ENCODE results near the gene TSC22D4. TPM values are rescaled to one million over a fixed set of nuclear protein-coding genes. Genes with fewer than 3 reads are reported as not detected.
"Not testable (repeated sequence)": the region's sequence is repeated elsewhere in the genome, so short reads cannot be mapped to it uniquely, and the experiment has no call there.

The TSC22D4 gene
- total RNA-seq, result 100 to 1,000 TPM; 133 to 136 TPM

DNA sequence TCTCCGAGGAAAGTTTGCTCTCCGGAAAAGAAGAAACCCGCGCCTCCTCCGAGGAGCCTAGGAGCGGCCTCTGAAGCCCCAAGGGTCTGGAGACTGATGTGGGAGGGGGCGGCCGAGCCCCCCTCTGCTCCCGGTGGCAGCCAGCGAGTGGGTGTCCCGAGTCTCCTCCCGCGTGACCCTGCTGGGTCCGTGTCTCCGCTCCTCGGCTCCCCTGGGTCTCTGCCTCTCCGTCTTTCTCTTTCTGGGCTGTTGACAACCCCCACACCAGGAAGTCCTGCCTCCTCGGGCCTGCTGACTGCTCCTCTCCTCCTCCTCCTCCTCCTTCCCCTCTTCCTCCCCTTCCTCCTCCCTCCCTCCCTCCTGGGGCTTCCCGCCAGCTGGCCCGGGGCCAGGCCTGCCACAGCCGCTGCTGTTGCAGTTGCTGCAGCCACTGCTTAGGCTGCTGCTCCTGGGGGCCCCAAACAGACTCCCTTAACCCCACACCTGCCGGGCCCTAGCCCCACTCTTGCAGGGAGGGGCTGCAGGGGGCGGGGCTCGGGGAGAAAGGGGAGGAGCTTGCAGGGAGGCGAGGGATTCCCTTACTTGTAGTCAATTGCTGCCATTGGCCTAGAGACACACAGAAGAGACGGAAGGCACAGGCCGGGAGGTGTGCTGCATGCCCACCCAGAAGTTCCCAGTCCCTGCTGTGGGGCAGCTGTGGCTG lies at the start of gene TSC22D4:
TSS of gene TSC22D4 (minus strand) at position 257 of the 703 bp plus-strand sequence. CDS start 1,176 bp downstream, outside the sequence.
- H3K27me3 Mint-ChIP-seq, result no peaks in the 10 kb centered on the region
- H3K27ac Mint-ChIP-seq, result peak within 1 kb of the TSS; percentile 93
- peak within 1 kb of the TSS; percentile 99 for H3K4me3 Mint-ChIP-seq
- DNase-seq, result peak; percentile 91
- ChIA-PET CTCF (interaction anchor here (0.7 to 2.4 kb wide), 7 partner anchors 9 to 227 kb away, joined by 3 to 11 read pairs (median 5); partner anchors contain the start of genes ACTL6B, FBXO24, LRCH4 and POP7), POLR2A (interaction anchor here (0.7 to 2.9 kb wide), 19 partner anchors 7 to 378 kb away, joined by 3 to 11 read pairs (median 4); partner anchors contain the start of genes AGFG2, AP4M1, FBXO24 and LRCH4)
- no peaks in the 10 kb centered on the region for H3K9me3 Mint-ChIP-seq
- H3K4me1 Mint-ChIP-seq, result peaks cover 40% of the 10 kb centered on the region
- peaks cover 36% of the 10 kb centered on the region for H3K36me3 Mint-ChIP-seq (ENCODE audit: low read depth)

DNA sequence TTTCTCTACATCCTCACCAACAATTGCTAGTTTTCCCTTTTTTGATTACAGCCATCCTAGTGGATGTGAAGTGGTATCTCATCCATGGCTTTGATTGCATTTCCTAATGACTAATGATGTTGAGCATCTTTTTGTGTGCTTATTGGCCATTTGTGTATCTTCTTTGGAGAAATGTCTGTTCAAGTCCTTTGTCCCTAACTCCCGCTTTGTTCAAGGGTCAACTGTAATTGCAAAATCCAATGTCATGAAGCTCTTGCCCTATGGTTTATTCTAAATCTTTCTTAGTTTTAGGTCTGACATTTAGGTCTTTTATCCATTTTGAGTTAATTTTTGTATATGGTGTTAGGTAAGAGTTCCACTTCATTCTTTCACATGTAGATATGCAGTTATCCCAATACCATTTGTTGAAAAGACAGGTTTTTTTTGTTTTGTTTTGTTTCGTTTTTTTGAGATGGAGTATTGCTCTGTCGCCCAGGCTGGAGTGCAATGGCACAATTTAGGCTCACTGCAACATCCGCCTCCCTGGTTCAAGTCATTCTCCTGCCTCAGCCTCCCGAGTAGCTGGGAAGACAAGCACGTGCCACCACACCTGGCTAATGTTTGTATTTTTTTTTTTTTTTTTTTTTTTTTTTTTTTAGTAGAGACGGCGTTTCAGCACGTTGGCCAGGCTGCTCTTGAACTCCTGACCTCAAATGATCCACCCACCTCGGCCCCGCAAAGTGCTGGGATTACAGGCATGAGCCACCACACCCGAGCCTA lies 49.3 kb upstream of the TSC22D4 start:
- POLR2A ChIA-PET, result interaction anchor here (1.5 kb wide), 1 partner anchor 11 kb away, joined by 5 read pairs; the partner anchor contains the start of gene AGFG2
- H3K27ac Mint-ChIP-seq; H3K4me3 Mint-ChIP-seq; H3K27me3 Mint-ChIP-seq; DNase-seq; H3K4me1 Mint-ChIP-seq; H3K9me3 Mint-ChIP-seq; H3K36me3 Mint-ChIP-seq (ENCODE audit: low read depth): not testable (repeated sequence)
- CTCF ChIA-PET, result interaction anchor here (1.8 kb wide), 1 partner anchor 31 kb away, joined by 12 read pairs; no protein-coding TSS in a partner anchor

DNA sequence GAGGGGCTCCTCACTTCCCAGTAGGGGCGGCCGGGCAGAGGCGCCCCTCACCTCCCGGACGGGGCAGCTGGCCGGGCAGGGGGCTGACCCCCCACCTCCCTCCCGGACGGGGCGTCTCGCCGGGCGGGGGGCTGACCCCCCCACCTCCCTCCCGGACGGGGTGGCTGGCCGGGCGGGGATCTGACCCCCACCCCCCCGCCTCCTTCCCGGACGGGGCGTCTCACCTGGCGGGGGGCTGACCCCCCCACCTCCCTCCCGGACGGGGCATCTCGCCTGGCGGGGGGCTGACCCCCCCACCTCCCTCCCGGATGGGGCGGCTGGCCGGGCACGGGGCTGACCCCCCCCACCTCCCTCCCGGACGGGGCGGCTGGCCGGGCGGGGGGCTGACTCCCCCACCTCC lies 44.2 kb upstream of the TSC22D4 start:
- CTCF ChIA-PET; POLR2A ChIA-PET; DNase-seq; H3K9me3 Mint-ChIP-seq; H3K27me3 Mint-ChIP-seq; H3K4me1 Mint-ChIP-seq; H3K4me3 Mint-ChIP-seq; H3K27ac Mint-ChIP-seq; H3K36me3 Mint-ChIP-seq (ENCODE audit: low read depth): not testable (repeated sequence)

DNA sequence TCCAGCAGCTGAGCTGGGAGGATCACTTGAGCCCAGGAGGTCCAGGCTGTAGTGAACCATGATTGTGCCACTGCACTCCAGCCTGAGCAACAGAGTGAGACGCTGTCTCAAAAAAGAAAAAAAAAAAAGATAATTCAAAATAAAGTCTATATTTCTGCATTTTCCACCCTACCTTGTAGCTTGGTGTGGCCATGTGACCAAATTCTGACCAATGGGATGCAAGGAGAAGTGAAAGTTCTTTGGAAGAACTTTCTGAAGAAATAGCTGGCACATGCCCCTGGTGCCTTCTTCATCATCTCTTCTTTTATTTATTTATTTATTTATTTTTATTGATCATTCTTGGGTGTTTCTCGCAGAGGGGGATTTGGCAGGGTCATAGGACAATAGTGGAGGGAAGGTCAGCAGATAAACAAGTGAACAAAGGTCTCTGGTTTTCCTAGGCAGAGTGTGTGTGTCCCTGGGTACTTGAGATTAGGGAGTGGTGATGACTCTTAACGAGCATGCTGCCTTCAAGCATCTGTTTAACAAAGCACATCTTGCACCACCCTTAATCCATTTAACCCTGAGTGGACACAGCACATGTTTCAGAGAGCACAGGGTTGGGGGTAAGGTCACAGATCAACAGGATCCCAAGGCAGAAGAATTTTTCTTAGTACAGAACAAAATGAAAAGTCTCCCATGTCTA lies 43.0 kb upstream of the TSC22D4 start:
- H3K27me3 Mint-ChIP-seq; DNase-seq; H3K4me1 Mint-ChIP-seq; H3K4me3 Mint-ChIP-seq; H3K36me3 Mint-ChIP-seq (ENCODE audit: low read depth); H3K9me3 Mint-ChIP-seq; H3K27ac Mint-ChIP-seq: not testable (repeated sequence)
- CTCF ChIA-PET, result interaction anchor here (0.6 to 1.0 kb wide), 3 partner anchors 20 to 43 kb away, joined by 3 to 4 read pairs (median 3); no protein-coding TSS in a partner anchor
- POLR2A ChIA-PET, result interaction anchor here (1.5 kb wide), 1 partner anchor 38 kb away, joined by 3 read pairs; no protein-coding TSS in a partner anchor

DNA sequence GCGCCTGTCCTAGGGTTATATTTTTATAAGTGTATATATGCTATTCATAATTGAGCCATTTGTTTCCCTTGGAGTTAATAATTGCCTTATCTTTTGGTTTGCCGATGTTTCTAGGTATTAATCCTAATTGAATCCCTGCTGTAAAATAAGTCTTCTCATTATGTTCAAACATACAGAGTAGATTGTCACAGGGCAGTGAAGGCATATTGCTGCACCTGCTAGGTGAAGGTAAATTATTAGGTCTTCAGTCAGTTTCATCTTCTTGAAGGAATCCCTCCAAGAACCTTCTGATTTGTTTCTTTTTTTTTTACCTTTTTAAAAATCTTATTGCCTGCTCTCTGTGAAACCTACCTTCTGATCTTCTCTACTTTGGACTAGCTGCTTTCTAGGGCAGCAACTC lies 42.1 kb upstream of the TSC22D4 start:
- ChIA-PET CTCF (interaction anchor here (0.6 to 0.9 kb wide), 2 partner anchors 38 to 44 kb away, joined by 3 to 4 read pairs; no protein-coding TSS in a partner anchor), POLR2A (interaction anchor here (1.5 kb wide), 1 partner anchor 39 kb away, joined by 3 read pairs; no protein-coding TSS in a partner anchor)
- no peaks in the 10 kb centered on the region for H3K27me3 Mint-ChIP-seq
- no peak overlapping the region for H3K4me3 Mint-ChIP-seq
- no peak overlapping the region for H3K27ac Mint-ChIP-seq
- H3K4me1 Mint-ChIP-seq, result peaks cover 6% of the 10 kb centered on the region
- DNase-seq, result no peak
- no peaks in the 10 kb centered on the region for H3K36me3 Mint-ChIP-seq (ENCODE audit: low read depth)
- no peaks in the 10 kb centered on the region for H3K9me3 Mint-ChIP-seq

DNA sequence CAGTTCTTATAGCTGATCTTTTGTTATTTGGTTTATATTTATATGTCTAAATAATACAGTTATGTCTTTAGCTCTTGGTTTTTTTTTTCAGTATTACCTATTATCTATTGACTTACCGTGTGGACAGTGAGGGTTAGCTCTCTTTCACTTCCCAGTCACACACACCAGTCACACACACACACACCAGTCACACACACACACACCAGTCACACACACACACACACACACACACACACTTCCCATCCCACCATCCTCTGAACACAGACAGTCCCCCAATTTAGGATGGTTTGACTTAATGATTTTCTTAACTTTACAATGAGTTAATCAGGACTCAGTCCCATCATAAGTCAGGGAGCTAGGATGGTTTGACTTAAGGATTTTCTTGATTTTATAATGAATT lies 41.1 kb upstream of the TSC22D4 start:
- H3K9me3 Mint-ChIP-seq, result no peaks in the 10 kb centered on the region
- H3K36me3 Mint-ChIP-seq (ENCODE audit: low read depth), result no peaks in the 10 kb centered on the region
- DNase-seq, result no peak
- ChIA-PET CTCF (no interaction called here), POLR2A (interaction anchor here (1.4 to 1.5 kb wide), 2 partner anchors 19 to 40 kb away, joined by 3 read pairs; partner anchors contain the start of gene AGFG2)
- no peak overlapping the region for H3K27ac Mint-ChIP-seq
- no peaks in the 10 kb centered on the region for H3K27me3 Mint-ChIP-seq
- no peak overlapping the region for H3K4me3 Mint-ChIP-seq
- peaks cover 14% of the 10 kb centered on the region for H3K4me1 Mint-ChIP-seq

DNA sequence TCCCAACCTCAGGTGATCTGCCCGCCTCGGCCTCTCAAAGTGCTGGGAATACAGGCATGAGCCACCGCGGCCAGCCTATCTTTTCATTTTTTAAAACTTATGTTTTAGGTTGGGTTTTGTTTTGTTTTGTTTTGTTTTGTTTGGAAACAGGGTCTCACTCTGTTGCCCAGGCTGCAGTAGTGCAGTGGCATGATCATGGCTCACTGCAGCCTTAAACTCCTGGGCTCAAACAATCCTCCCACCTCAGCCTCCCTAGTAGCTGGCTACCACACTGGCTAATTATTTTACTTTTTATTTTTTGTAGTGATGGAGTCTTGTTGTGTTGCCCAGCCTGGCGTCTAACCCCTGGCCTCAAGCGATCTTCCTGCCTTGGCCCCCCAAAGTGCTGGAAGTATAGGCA lies 40.6 kb upstream of the TSC22D4 start:
- H3K36me3 Mint-ChIP-seq (ENCODE audit: low read depth), result no peaks in the 10 kb centered on the region
- H3K27ac Mint-ChIP-seq, result no peak overlapping the region
- peaks cover 16% of the 10 kb centered on the region for H3K4me1 Mint-ChIP-seq
- DNase-seq, result no peak
- CTCF ChIA-PET, result no interaction called here
- no peaks in the 10 kb centered on the region for H3K27me3 Mint-ChIP-seq
- no peak overlapping the region for H3K4me3 Mint-ChIP-seq
- H3K9me3 Mint-ChIP-seq, result no peaks in the 10 kb centered on the region
- POLR2A ChIA-PET, result interaction anchor here (1.4 kb wide), 1 partner anchor 19 kb away, joined by 3 read pairs; the partner anchor contains the start of gene AGFG2

DNA sequence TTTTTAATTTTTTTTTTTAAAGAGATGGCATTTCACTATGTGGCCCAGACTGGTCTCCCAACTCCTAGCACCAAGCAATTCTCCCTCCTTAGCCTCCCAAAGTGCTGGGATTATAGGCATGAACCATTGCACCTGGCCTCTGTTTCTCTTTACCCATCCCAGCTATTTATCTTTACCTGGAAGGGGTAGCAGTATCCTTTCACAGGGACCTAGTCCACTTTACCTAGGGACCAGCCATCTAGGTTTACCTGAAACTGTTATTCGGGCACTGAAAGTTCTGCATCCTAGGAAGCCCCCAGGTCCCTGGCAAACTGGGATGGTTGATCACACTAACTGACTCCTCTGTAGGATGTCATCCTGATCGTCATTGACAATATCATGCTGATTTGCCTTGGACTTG lies 38.3 kb upstream of the TSC22D4 start:
- Mint-ChIP-seq H3K27me3 (no peaks in the 10 kb centered on the region), H3K9me3 (no peaks in the 10 kb centered on the region), H3K4me1 (peaks cover 16% of the 10 kb centered on the region), H3K27ac (no peak overlapping the region), H3K4me3 (no peak overlapping the region), H3K36me3 (ENCODE audit: low read depth) (no peaks in the 10 kb centered on the region)
- CTCF ChIA-PET, result interaction anchor here (0.6 kb wide), 1 partner anchor 116 kb away, joined by 3 read pairs; no protein-coding TSS in a partner anchor
- no peak for DNase-seq
- POLR2A ChIA-PET, result no interaction called here

DNA sequence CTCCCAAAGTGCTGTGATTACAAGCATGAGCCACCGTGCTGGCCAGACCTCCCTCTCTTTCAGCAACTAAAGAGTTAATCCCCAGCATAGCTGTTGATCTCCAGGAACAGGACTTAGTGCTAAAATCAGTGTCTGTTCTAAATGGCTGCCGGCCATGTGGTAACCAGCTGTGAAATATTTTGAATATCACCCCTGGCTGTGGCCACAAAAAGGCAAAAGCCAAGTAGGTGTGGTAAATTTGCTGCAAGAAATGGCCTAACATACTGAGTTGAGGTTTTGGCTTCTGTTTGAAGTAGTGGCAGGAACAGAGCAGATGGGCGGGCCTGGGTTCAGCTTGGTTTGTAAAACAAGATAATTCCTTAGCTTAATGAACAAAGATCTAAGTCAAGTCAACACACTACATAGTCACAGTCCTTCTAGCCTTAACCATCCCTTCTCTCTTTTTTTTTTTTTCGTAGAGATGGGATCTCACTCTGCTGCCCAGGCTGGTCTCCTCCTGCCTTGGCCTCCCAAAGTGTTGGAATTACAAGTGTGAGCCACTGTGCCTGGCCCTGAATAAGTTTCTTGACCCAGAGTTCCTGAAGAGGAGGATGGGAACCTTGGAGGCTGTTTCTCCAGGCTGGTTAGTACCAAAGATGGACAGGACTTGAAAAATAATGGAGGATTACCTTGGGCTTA lies 37.3 kb upstream of the TSC22D4 start:
- Mint-ChIP-seq H3K4me3 (no peak overlapping the region), H3K27me3 (no peaks in the 10 kb centered on the region), H3K4me1 (peaks cover 16% of the 10 kb centered on the region), H3K9me3 (no peaks in the 10 kb centered on the region), H3K36me3 (ENCODE audit: low read depth) (no peaks in the 10 kb centered on the region), H3K27ac (peak overlapping the region; percentile 49)
- DNase-seq, result peak; percentile 52
- CTCF ChIA-PET, result interaction anchor here (0.6 to 1.6 kb wide), 9 partner anchors 10 to 61 kb away, joined by 3 to 7 read pairs (median 6); partner anchors contain the start of gene NYAP1
- POLR2A ChIA-PET, result interaction anchor here (0.9 to 1.9 kb wide), 4 partner anchors 16 to 29 kb away, joined by 3 to 8 read pairs (median 4); partner anchors contain the start of gene AGFG2

DNA sequence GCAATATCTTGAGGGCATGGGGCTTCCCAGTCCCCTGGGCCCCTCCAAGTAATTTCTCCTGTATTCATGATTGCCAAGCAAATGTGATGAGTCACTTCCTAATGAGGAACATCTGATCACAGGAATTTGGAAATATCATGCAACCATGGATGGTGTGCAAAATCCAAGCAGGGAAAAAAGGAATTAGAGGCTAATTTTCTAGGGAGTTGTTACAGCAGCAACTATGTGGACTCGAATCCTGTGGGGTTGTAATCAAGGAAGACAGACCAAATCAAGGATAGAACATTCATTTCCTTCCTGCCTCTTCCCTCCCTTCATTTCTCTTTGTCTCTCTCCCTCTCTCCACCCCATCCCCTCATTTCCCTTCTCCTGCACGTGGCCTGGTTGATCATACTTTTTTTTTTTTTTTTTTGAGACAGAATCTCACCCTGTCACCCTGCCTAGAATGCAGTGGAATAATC lies 36.1 kb upstream of the TSC22D4 start:
- no peak overlapping the region for H3K27ac Mint-ChIP-seq
- H3K27me3 Mint-ChIP-seq, result no peaks in the 10 kb centered on the region
- H3K9me3 Mint-ChIP-seq, result no peaks in the 10 kb centered on the region
- H3K4me1 Mint-ChIP-seq, result peaks cover 16% of the 10 kb centered on the region
- ChIA-PET CTCF (interaction anchor here (0.6 to 1.6 kb wide), 4 partner anchors 22 to 614 kb away, joined by 4 to 7 read pairs (median 5); partner anchors contain the start of gene NYAP1), POLR2A (interaction anchor here (0.9 to 1.9 kb wide), 3 partner anchors 17 to 27 kb away, joined by 3 to 8 read pairs (median 3); partner anchors contain the start of gene AGFG2)
- no peak overlapping the region for H3K4me3 Mint-ChIP-seq
- H3K36me3 Mint-ChIP-seq (ENCODE audit: low read depth), result no peaks in the 10 kb centered on the region
- DNase-seq, result no peak

DNA sequence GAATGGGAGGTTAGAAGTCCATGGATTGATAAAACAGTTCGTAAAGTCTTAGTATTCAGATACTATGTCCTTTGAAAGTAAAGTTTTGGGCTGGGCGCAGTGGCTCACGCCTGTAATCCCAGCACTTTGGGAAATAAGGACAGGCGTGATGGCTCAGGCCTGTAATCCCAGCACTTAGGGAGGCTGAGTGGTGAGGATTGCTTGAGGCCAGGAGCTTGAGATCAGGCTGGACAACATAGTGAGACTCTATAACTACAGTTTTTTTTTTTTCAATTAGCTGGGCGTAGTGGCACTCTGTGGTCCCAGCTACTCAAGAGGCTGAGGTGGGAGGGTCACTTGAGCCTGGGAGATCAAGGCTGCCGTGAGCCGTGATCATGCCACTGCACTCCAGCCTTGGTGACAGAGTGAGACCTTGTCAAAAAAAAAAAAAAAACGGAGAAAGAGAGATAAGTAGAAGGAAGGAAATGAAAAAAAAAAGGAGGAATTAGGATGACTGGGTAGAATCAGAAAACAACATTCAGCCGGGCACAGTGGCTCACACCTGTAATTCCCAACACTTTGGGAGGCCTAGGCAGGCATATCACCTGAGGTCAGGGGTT lies 34.3 kb upstream of the TSC22D4 start:
- POLR2A ChIA-PET, result no interaction called here
- CTCF ChIA-PET, result interaction anchor here (0.6 kb wide), 1 partner anchor 337 kb away, joined by 3 read pairs; no protein-coding TSS in a partner anchor
- H3K36me3 Mint-ChIP-seq (ENCODE audit: low read depth), result no peaks in the 10 kb centered on the region
- H3K9me3 Mint-ChIP-seq, result no peaks in the 10 kb centered on the region
- H3K27me3 Mint-ChIP-seq, result no peaks in the 10 kb centered on the region
- no peak overlapping the region for H3K27ac Mint-ChIP-seq
- no peak overlapping the region for H3K4me3 Mint-ChIP-seq
- DNase-seq, result no peak
- peaks cover 16% of the 10 kb centered on the region for H3K4me1 Mint-ChIP-seq
